Measurements from ENCODE around the gene MRPS27.
A peak's percentile ranks its signal among the peaks of the same experiment; 100 is the strongest.

MRPS27 gene

GRCh38 chr5:72319976-72320752 is at the start of gene MRPS27, which contains the start of gene PTCD2:
MRPS27 (minus strand) TSS chr5:72320240; CDS start chr5:72320221, 19 bp downstream.
PTCD2 (plus strand) TSS chr5:72320373; CDS start chr5:72320383, 10 bp downstream.
- peak; percentile 99 for DNase-seq

DNA sequence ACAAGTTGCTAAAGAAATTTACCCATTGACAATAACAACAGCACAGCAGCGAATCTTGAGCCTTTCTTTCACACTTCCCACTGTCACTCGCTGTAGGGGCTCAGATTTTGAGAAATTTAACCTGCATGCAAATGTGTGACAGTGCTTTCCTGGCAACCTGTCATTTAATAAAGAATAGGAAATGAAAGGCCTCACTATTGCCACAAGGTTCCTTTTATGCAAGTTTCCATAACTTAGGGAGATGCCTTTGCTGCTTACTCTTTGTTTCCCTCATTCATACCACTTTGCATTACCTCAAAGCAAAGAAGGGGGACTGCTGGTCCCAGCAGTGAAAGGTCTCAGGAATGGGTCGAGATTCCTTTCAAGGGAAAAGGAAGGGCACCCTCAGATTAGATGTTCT is 49.7 kb upstream of the MRPS27 start:
- no peak for DNase-seq

DNA sequence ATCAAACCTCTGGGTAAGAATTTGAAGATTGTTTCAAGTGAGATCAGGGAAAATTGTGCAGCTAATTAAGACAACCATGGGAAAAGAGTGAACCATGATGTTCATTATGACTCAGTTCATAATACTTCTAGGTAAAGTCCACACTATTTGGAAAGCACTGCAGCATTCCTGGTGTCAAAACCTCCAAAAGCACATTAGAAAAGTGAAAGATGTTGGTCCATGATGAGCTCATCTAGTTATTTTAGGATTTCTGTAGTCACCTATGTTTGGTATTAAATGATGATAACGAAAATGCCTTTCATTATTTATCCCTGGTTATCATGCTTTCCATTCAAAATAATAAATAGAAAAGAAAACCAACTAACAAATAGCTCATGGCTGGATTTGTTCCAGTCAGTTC is 49.3 kb upstream of the MRPS27 start:
- DNase-seq: no peak

GRCh38 chr5:72368271-72368670 is 48.2 kb upstream of the MRPS27 start:
- no peak for DNase-seq

DNA sequence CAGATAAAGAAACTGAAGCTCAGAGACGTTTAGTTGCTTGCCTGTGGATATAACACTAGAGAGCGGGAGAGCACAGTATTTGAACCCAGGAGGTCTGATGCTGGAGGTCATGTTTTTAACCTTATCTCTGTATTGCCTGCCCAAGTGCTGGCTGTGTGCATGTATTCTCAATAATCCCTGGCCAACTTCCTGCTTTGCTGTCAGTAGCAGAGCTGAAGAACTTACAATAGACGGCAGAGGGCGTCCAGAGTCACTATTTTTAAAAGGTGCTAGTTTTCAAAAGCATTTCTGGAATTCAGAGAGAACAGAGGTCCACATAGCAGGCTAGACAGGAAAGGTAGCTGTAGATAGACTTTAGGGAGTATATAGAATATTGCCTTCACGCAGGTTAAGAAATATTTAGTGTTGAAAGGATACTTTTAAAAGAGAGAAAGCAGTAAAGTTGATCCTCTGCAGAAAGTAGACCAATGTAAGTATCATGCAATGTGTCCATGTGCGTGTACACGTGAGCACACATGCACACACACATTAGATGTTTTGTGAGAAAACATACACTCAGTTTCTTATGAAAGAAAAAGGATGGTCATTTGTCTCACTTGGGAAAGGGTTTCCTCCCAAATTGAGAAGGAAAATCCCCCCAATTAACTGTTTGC is 46.4 kb upstream of the MRPS27 start:
- peak; percentile 87 for DNase-seq

- DNase-seq: no peak
These were observed 44.9 kb upstream of the MRPS27 start for GRCh38 chr5:72364951-72365350.

- no peak for DNase-seq
These were observed 44.1 kb upstream of the MRPS27 start for GRCh38 chr5:72364171-72364570.

DNA sequence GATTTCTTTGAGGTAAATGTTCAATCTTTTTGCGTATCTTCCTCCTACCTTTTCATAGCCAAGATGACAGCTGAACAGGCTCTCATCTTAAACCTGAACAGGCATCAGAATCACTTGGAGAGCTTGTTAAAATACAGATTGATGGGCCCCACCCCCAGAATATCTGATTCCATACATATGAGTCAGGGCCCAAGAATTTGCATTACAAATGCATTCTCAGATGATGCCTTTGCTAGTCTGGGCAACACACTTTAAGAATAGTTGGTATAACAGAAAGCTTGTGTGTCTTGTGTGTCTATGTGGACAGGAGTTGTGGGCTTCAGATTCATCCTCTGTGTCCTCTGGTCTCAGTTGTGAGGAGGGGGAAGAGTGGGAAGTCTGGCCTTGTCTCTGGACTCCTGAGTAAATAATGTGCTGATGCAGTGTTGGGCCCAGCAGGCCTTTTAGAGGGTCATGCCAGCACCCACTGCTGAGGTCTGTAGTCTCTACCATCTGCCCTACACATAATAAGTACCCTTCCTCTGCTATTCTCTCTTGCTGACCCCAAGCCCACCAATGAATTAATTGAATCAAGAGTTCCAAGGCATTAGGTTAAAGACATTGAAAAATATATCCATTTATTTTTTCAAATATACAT is 43.2 kb upstream of the MRPS27 start:
- no peak for DNase-seq

DNA sequence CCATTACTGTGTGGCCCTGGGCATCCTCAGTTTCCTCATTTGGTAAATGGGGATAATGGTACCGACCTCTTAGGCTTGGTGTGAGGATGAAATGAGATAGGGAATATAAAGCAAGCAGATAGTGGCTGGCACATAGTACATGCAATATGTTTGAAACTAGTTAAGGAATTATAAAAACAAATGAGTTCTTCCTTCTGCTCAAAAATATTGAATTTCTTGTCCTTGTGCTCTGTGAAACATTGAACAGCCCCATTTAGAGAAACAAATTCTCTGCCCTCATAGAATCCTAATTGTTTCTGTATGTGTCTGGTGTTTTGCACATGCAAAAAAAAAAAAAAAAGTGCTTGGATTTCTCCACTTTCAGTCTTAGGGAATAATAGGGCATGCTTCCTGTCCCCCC is 39.8 kb upstream of the MRPS27 start:
- DNase-seq: no peak

GRCh38 chr5:72358925-72359324 is 38.9 kb upstream of the MRPS27 start:
- DNase-seq: no peak

DNA sequence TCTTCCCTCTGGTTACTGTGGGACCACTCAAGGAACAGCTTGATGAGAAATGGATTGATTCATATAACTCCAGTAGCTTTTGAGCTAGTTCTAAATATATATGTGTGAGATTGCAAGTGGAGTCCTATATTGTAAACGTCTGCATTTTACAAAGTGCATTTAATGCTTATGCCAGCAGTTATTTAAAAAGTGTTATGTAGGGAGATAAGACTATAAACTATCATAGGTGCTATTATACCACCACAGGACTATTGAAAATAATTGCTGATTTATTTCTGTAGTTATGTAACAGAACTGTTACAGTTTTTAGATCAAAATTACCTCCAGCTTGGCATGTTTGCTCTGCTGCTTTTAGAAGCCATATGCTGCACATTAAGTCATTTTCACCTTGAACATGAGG is 36.3 kb upstream of the MRPS27 start:
- no peak for DNase-seq

DNA sequence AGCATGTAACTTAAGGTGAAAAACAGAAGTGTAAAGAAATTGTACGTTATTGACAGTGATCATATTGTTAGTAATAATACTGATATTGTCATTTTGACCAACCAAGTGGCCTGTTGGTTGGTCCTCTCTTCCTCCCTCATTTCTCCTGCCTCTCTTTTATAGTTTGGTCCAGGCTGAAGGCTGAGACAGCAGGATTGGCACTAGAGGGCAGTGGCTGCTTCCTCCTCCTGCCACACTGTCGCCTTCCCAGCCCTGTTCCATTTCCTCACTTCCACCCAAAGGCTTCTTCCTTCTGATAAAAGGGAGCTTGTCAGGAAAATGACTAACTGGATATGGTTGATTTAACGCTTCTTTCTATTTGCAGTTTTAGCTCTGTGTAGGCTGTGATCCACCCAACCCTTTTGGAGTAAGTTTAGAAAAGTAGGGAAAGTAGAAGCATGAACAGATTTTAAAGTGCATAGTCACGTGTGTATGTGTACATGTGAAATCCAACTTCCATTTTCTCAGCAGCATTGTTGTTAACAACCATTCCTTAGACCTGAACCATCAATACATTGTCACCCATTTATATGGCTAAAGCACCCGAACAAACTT is 35.8 kb upstream of the MRPS27 start:
- DNase-seq: peak; percentile 66

- DNase-seq: no peak
These were observed 33.0 kb upstream of the MRPS27 start for GRCh38 chr5:72353046-72353445.

- no peak for DNase-seq
These were observed 32.6 kb upstream of the MRPS27 start for GRCh38 chr5:72352616-72353015.

GRCh38 chr5:72351376-72351775 is 31.3 kb upstream of the MRPS27 start:
- no peak for DNase-seq

- DNase-seq: no peak
These were observed 27.8 kb upstream of the MRPS27 start for GRCh38 chr5:72347801-72348308.

- DNase-seq: no peak
These were observed 26.4 kb upstream of the MRPS27 start for GRCh38 chr5:72346398-72346797.

GRCh38 chr5:72338689-72339209 is 18.7 kb upstream of the MRPS27 start:
- no peak for DNase-seq

GRCh38 chr5:72337159-72337558 is 17.1 kb upstream of the MRPS27 start:
- DNase-seq: no peak

GRCh38 chr5:72330712-72331111 is 10.7 kb upstream of the MRPS27 start:
- DNase-seq: no peak

- DNase-seq: no peak
These were observed 8.1 kb upstream of the MRPS27 start for GRCh38 chr5:72328172-72328571.

DNA sequence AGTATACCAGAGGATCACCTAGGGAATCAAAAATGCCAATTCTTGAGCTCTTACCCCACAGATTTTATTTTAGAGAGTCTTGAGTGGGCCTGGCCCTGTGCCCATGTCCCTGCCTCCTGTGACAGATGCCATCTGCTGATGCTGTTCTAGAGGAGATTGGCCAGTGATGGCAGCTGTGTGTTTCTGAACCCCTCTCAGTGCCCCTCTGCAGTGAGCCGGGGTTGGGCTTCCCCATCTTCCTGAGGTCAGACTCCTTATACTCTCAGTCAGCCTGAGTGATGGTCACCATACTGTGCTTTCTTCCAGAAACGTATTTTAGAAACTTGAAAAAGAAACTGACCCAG is 6.2 kb upstream of the MRPS27 start:
- no peak for DNase-seq
